Natural killer cell (primary cell): ENCODE results near the gene ACYP2. TPM values are rescaled to one million over a fixed set of nuclear protein-coding genes. Genes with fewer than 3 reads are reported as not detected.
"Not testable (repeated sequence)": the region's sequence is repeated elsewhere in the genome, so short reads cannot be mapped to it uniquely, and the experiment has no call there.

ENCODE experiments used
- ATAC-seq, 3 donors: fragments of 150-1000 bp in 2 of 3; fragments of 200-7000 bp in 1 of 3; cut with Tn5 transposase; 1 replicate in 1 of 3; 2 replicates in 2 of 3; pipeline ENCODE4 v1.10.0; 2021; ENCODE audit warnings: mild to moderate bottlenecking in 2 of 3, moderate library complexity in 2 of 3
- DNase-seq, 2 donors: peaks; one replicate each; pipeline versions ENCODE4 v3.0.0 to v3.0.0-alpha.2; 2013 to 2021; ENCODE audit warnings: mixed read lengths in 1 of 2
- H3K27ac ChIP-seq: one replicate; pipeline ENCODE4 v1.5.1; 2013; ENCODE audit warnings: mild to moderate bottlenecking, low read length
- H3K27me3 ChIP-seq: one replicate; pipeline ENCODE4 v1.6.1; 2013; ENCODE audit warnings: low read length; ENCODE audit not compliant: control insufficient read depth, insufficient read depth
- H3K36me3 ChIP-seq: one replicate; pipeline ENCODE4 v1.6.1; 2013; ENCODE audit warnings: low read length; ENCODE audit not compliant: control insufficient read depth, insufficient read depth
- H3K4me1 ChIP-seq: one replicate; pipeline ENCODE4 v1.6.1; 2013; ENCODE audit warnings: low read length; ENCODE audit not compliant: control insufficient read depth, insufficient read depth
- H3K4me3 ChIP-seq: one replicate; pipeline ENCODE4 v1.5.1; 2013; ENCODE audit warnings: low read length
- H3K9me3 ChIP-seq: one replicate; pipeline ENCODE4 v1.6.1; 2013; ENCODE audit warnings: low read length; ENCODE audit not compliant: control insufficient read depth, insufficient read depth
- H3K27ac Mint-ChIP-seq, 2 donors: one replicate each; pipeline ENCODE4 v1.8.0; 2022; ENCODE audit warnings: mild to moderate bottlenecking in 2 of 2, mixed read lengths in 2 of 2, moderate library complexity in 1 of 2
- H3K27me3 Mint-ChIP-seq, 2 donors: one replicate each; pipeline ENCODE4 v1.8.0; 2022; ENCODE audit warnings: low read depth in 2 of 2, mixed read lengths in 2 of 2
- H3K36me3 Mint-ChIP-seq: one replicate; pipeline ENCODE4 v1.8.0; 2022; ENCODE audit warnings: mixed read lengths
- H3K4me1 Mint-ChIP-seq, 2 donors: one replicate each; pipeline ENCODE4 v1.8.0; 2022; ENCODE audit warnings: mixed read lengths in 2 of 2
- H3K4me3 Mint-ChIP-seq: one replicate; pipeline ENCODE4 v1.8.0; 2022; ENCODE audit warnings: mild to moderate bottlenecking, moderate library complexity, mixed read lengths
- H3K9me3 Mint-ChIP-seq, 2 donors: one replicate each; pipeline ENCODE4 v1.8.0; 2022; ENCODE audit warnings: mixed read lengths in 2 of 2
- CTCF ChIP-seq: fragments of 200-600 bp; IDR thresholded peaks from one replicate; pipeline ENCODE4 v1.8.0; 2022; ENCODE audit warnings: antibody characterized with exemption
- WGBS: methylation state at CpG from one replicate; pipeline ENCODE4 v1.1.7; 2013; ENCODE audit warnings: missing lambda C conversion rate; ENCODE audit not compliant: insufficient coverage; 5-methylcytosine and 5-hydroxymethylcytosine counted together
- intact Hi-C: fragments of 100-400 bp; cut with micrococcal nuclease; formaldehyde crosslinking; loops from one replicate; pipeline ENCODE4 v1.14.2; 2022
- total RNA-seq, 4 donors: library from RNA; stranded (reverse); fragments of 120-200 nt in 1 of 4; gene quantifications; one replicate each; pipeline versions ENCODE4 v1.2.3 to v1.2.4, GENCODE V29; 2013 to 2022

Gene ACYP2
- total RNA-seq, 3 donors from 2014 or later (not counting 1 experiment from before 2014, with no cell fraction given) = 14.3 to 18.1 (median 16.7) TPM

GRCh38 chr2:54122939-54123338 is 7.5 kb downstream of the ACYP2 start:
- no peak overlapping the region for H3K27ac ChIP-seq
- Mint-ChIP-seq H3K27me3 (no peaks in the 10 kb centered on the region), H3K27ac (no peak overlapping the region), H3K9me3 (no peaks in the 10 kb centered on the region), H3K36me3 (peaks cover 7% of the 10 kb centered on the region), H3K4me1 (no peaks in the 10 kb centered on the region), H3K4me3 (no peak overlapping the region)
- DNase-seq (no peak), ATAC-seq (no peak)
- WGBS = 100% methylated on average over 4 of the region's 4 CpGs
- intact Hi-C loops = no loop called here
- H3K9me3 ChIP-seq = peaks cover 6% of the 10 kb centered on the region
- no peaks in the 10 kb centered on the region for H3K36me3 ChIP-seq
- H3K4me3 ChIP-seq = no peak overlapping the region
- no peak for TF ChIP-seq CTCF
- no peaks in the 10 kb centered on the region for H3K27me3 ChIP-seq
- no peaks in the 10 kb centered on the region for H3K4me1 ChIP-seq

- H3K27me3 ChIP-seq, H3K27ac ChIP-seq, ATAC-seq, H3K4me3 ChIP-seq, DNase-seq, H3K9me3 Mint-ChIP-seq, H3K9me3 ChIP-seq, H3K36me3 ChIP-seq, H3K27ac Mint-ChIP-seq, H3K36me3 Mint-ChIP-seq, H3K4me3 Mint-ChIP-seq, intact Hi-C loops, H3K4me1 Mint-ChIP-seq, H3K27me3 Mint-ChIP-seq, H3K4me1 ChIP-seq: not testable (repeated sequence)
- 95% methylated on average over 2 of the region's 2 CpGs for WGBS
Measured at GRCh38 chr2:54127174-54127573, 11.8 kb downstream of the ACYP2 start.

GRCh38 chr2:54133056-54133455 is 17.6 kb downstream of the ACYP2 start:
- intact Hi-C loops = no loop called here
- no peaks in the 10 kb centered on the region for H3K27me3 ChIP-seq
- no peaks in the 10 kb centered on the region for H3K36me3 Mint-ChIP-seq
- WGBS = 97% methylated on average over 3 of the region's 4 CpGs
- DNase-seq (no peak), ATAC-seq (no peak)
- H3K27ac ChIP-seq = no peak overlapping the region
- H3K4me1 Mint-ChIP-seq = no peaks in the 10 kb centered on the region
- H3K4me3 Mint-ChIP-seq = no peak overlapping the region
- H3K4me1 ChIP-seq = no peaks in the 10 kb centered on the region
- H3K27ac Mint-ChIP-seq = no peak overlapping the region
- no peaks in the 10 kb centered on the region for H3K36me3 ChIP-seq
- H3K9me3 Mint-ChIP-seq = no peaks in the 10 kb centered on the region
- H3K27me3 Mint-ChIP-seq = no peaks in the 10 kb centered on the region
- no peaks in the 10 kb centered on the region for H3K9me3 ChIP-seq
- TF ChIP-seq CTCF = no peak
- H3K4me3 ChIP-seq = no peak overlapping the region

GRCh38 chr2:54139210-54139609 is 23.8 kb downstream of the ACYP2 start:
- Mint-ChIP-seq H3K4me3 (no peak overlapping the region), H3K27ac (no peak overlapping the region), H3K27me3 (no peaks in the 10 kb centered on the region), H3K36me3 (no peaks in the 10 kb centered on the region), H3K9me3 (no peaks in the 10 kb centered on the region), H3K4me1 (no peaks in the 10 kb centered on the region)
- Histone ChIP-seq H3K9me3 (no peaks in the 10 kb centered on the region), H3K4me3 (no peak overlapping the region), H3K27me3 (no peaks in the 10 kb centered on the region), H3K4me1 (no peaks in the 10 kb centered on the region), H3K27ac (no peak overlapping the region), H3K36me3 (no peaks in the 10 kb centered on the region)
- WGBS = no CpG with 5 or more reads among the region's 4 CpGs
- DNase-seq (no peak), ATAC-seq (no peak)
- intact Hi-C loops = no loop called here
- TF ChIP-seq CTCF = no peak
